Stimulated activated CD4-positive, alpha-beta T cell treated with anti-CD3 and anti-CD28 coated beads, Interleukin-12 subunit alpha, Interleukin-12 subunit beta, amount 100 ng/mL, for 24 hours (primary cell): ENCODE measurements around the gene SYT1.

Source experiments
- DNase-seq, 2 experiments: peaks; one replicate each; pipeline ENCODE4 v3.0.0-alpha.2; 2020; ENCODE audit warnings: low read depth in 2 of 2

Gene SYT1

DNA sequence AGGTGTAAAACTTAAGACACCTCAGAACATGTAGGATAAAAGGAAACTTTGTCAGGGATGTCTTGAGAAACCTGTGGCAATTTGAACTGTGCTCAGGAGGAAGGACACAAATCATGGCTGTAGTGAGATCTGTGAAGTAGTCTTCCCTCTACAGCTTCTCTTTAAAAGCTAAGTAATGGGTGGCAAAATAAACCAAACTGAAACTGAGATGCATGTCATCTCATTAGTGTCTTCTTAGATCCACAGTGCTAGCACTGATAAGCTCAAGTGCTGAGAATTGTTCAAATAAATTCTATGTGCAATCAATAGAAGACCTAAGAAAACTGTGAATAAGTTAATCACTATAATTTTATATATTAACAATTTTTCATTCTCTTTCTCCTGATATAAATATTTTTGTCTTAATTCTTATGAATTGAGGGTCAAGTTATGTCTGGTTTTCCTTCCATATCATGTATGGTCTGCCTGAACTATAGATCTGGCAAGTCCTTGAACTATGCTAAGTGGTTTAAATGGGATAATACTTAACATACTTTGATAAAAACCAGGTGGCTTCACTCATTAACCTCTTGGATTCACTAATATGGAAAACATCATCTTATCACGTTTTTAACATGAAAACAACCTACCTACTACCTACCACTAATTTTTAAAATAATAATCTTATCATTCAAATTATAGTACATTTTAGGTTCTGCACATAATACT, 27.2 kb downstream of the SYT1 start:
- no peak for DNase-seq

DNA sequence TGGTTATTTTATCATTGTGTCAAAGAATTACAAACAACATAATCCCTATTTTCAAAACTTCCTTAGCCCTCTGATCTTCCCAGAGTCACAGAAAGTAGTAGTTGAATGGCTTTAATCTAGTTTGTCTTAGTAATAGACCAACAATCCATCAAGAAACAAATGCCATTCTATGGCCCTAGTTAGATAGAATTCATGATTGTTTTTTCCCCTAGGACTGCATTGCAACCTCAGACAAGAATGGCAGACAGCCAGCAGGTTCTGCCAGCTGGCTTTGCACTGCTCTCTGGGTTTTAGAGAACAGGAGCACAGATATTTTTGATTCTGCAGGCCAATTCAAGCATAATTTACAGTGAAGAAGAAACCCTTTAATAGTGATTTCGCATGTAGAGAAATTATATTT, 33.8 kb downstream of the SYT1 start:
- DNase-seq = no peak

DNA sequence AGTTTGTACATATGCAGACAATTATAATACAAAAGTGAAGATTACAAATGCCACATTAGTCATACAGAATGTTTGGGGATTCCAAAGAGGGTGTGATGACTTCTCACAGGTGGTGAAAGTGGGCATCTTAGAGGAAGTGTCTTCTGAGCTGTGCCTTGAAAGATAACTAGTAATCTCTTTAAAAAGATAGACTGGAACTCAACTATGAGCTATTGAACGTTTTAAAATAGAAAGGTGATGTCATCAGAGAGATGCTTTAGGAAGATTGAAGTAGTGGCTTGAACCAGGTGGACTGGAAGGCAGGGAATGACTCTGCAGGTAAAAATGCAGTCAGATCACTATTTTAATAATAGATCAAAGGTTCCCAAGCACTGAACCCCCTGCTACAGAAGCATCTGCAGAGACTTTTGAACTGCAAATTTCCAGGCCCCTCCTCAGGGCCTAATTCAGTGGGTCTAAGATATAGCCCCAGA, 50.3 kb downstream of the SYT1 start:
- no peak for DNase-seq

DNA sequence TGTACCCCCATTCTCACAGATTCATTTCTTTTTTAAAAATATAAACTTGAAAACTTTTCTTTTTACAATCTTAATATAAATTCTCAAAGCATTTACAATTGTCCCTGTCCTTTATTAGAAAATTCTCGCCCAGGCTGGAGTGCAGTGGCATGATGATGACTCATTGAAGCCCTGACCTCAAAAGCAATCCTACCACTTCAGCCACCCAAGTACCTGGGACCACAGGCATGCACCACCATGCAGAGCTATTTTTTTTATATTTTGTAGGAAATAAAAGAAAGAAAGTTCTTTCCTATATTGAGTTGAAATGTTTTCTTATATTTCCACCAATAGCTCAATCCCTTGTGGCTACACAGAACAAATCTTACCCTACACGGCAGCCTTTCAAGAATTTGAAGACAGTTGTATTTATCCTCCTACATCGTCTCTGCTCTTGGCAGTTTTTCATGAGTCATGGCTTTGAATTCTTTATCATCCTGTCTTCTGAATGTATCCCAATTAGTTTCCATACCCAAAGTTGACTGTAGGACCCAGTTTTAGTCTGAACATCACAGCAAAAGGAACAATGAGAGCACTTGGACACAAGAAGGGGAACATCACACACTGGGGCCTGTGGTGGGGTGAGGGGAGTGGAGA, 52.4 kb downstream of the SYT1 start:
- DNase-seq = no peak

DNA sequence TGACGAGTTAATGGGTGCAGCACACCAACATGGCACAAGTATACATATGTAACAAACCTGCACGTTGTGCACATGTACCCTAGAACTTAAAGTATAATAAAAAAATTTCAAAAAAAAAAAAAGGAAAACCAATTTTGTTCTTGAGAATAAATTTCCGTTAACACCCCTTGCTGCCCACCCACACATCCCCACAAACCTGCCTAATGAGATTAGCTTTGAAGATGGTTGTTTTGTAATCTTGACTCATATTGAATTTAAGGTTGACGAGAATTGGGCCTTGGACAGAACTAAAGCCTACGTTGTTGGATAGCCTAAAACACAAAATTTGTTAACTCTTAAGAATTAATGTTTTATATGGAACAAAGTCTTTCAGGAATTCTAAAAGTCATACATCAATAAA, 52.9 kb downstream of the SYT1 start:
- no peak for DNase-seq

DNA sequence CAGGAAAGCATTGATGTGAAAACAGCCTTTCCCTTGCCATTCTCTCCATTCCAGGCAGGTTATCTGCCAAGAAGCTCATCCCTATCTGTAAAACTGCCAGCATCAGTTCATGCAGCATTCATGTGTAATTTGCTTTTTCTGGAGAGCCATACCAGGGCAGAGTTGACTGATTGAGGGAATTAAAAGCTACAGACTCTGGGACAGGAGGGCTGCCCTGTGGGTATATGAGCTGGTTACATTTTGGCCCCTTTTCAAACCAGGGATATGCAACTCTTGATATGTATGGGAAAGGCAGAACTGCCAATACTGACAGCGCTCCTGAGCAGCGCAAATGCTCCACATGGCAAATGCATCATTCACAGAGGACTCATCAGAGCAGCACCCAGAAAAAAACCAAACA, 53.7 kb downstream of the SYT1 start:
- DNase-seq = no peak

DNA sequence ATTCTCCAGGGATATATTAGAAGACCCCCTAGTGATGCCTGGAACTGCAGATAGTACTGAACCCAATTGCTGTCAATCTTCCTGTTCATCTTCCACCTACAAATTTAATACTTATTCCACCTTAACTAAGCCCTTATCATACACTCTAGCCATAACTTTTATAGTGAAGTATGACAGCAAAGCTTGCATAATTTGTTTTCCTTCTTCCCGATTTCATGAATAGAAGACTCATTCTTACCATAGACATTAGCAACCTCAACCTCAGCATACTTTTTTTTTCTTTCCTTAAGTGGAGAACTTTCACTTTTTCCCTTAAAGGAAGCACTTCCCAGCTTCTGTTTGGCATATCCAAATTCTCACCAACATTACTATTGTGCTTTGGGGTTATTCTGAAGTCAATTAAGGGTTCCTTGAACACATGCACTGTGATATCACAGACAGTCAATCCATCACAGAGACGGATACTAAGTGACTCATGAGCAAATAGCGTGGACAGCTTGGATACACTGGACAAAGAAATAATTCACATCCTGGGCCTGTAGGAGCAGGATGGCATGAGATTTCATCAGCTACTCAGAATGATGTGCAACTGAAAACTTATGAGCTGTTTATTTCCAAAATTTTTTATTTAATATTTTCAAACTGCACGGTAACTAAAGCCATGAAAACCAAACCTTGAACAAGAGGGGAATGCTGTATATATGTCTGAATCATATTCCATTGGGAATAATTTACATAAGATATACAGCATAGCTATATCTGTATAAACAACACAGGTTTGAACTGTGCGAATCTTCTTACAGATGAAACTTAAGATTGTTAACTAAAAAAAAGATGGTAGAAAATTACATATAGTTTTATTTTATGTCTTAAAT, 63.9 kb downstream of the SYT1 start:
- DNase-seq = no peak

DNA sequence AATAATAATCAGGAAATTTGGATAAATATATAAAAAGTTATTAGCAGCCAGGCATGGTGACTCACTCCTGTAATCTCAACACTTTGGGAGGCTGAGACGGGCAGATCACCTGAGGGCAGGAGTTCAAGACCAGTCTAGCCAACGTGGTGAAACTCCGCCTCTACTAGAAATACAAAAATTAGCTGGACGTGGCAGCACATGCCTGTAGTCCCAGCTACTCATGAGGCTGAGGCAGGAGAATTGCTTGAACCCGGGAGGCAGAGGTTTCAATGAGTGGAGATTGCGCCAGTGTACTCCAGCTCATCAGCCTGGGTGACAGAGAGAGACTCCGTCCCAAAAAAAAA, 64.5 kb downstream of the SYT1 start:
- no peak for DNase-seq

DNA sequence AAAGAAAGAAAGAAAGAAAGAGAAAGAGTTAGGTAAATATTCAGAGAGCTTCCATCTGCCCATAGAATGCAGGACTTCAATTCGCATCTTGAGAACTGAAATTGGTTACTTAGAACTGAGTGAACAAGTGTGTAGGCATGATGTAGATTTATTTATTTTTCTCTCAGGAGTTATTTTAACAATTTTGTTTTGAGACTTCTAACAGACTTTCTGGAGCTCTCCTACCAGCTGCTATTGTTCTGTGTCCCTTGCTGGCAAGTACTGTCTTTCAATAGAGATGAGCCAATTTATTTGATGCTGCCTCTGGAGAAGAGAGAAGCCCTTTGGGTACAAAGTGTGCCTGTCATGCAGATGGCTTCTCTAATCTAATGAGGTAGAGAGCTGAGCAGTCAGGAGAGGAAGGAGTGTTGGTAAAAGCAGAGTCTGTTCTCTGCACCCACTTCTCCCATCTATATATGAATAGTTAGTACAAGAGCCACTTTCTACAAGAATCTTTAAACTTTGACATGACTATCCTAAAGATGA, 67.0 kb downstream of the SYT1 start:
- DNase-seq = no peak

DNA sequence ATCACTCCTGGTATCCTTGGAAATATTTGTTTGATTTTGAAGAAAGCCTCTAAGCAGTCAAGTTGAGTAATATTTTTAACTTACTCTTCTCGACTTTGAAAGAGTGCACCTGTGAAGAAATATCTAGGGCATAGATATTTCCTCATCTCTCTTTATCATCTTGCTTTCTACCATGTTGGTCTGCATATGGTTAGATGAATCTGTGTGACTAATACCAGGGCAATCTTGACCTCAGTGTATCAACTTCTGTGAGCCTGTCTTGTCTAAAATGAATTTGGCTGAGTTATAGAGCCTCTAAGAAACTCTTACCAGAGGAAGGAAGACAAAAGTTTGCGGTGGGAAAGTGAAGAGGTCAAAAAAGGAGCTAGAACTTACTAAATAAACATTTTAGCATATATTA, 68.4 kb downstream of the SYT1 start:
- no peak for DNase-seq

DNA sequence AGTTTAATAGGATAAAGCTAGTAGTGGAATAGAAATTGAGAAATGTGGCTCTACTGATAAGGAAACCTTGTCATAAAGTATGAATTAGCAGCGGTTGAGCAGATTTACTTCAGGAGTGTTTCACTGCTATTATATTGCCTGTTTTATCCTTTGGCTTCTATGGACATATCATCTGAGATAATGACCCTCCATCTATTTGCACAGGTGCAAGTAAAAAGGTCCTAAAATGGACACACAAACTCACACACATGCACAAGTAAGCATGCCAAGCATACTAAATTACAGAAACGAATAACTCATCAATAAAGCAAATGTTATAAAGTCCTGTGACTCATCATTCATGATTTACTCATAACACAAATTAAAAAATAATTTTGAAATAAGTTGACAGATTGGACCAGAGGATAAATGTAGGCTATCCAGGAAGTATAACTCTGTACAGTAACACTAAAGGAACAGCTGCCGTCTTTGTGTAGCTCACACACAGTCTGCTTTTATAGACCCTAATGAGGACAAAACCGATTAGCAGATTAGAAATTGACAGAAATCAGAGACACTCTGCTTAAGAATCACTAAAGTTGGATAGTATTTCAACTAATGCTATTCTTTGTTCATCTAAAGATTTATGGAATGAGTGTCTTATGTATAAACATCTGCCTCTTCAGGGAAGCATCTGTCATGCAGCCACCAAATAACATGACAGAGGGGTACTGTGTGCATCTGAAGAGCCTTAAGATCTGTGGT, 73.9 kb downstream of the SYT1 start:
- no peak for DNase-seq

DNA sequence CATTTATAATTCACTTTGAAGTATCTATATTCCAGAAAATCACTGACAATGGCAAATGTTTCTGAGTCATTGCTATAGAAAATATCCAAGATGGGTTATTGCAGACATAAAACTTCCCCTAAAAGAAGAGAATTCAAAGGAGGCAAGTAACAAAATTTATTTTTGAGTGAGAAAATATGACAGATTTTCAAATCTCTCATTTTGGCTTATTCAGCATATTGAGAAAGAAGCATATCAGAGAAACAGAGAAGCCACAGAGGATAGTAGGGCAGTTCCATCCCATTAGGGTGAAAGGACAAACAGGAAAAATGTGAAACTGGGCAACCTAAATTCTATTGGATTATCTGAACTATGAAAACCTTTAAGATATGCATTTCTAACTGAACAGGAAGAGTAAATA, 85.0 kb downstream of the SYT1 start:
- DNase-seq = no peak

DNA sequence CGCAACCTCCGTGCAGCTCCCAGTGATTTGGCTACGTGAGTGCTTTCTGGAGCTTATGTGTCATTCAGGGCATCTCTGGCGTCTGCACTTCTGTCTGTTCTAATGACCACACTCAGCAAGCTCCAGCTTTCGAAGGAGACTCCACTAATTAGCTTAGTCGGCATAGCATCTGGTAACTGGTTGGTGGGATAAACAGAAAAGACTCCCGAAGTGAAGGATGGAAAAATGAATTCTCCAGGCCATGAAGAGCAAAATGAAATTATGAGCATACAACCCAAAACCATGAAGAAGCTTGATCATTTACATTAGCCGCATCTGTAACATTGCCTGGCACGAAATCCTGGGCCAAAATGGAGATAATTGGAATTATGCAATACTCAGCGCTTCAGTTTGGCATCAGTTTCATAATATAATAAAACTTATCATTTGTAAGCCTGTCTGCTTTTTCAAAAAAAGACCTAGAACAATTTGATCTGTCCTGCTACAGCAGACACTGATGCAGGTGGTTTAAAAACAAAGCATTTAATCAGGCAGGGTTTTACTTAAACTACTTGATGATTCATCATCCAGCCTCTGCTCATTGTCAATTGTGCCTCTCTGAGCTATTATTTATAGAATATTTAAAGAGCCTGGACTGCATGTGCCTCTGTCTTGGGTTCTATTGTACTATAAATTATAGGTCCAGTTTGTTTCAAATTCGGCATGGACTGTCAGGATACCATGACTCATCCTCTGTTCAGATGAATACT, 87.4 kb downstream of the SYT1 start:
- no peak for DNase-seq

DNA sequence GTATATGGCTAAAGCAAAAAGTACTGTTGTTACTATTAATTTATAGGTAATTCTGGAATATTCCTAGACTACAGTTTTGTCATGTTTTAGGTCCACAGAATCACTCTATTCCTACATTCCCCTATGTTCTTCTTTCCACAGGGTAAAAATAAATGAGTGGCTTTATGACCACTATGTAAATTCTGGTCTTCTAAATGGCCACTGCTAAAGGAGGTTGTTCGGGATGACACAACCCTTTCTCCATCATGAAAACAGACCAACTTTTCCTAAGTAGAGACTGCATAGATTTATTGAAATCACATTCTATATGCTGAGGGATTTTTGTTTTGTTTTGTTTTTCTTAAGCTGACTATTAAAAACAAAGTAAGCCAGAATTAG, 88.0 kb downstream of the SYT1 start:
- no peak for DNase-seq

DNA sequence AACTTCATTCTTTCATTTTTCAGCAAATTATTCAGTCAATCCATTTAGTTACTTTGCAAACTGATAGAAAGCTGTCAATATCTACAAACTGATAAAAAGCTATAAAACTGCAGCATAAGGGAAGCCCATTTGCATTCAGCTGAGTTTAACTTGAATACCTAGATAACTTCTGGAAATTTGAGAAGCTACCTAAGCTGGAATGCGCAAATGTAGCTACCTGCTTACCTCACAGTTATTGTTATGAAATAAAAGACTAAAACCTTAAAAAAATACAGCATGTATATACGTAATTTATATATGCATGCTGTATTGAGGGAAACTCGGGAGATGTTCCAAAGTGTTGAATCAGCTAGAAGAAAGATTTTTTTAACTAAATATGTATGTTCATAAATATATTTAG, 94.4 kb downstream of the SYT1 start:
- DNase-seq = no peak

DNA sequence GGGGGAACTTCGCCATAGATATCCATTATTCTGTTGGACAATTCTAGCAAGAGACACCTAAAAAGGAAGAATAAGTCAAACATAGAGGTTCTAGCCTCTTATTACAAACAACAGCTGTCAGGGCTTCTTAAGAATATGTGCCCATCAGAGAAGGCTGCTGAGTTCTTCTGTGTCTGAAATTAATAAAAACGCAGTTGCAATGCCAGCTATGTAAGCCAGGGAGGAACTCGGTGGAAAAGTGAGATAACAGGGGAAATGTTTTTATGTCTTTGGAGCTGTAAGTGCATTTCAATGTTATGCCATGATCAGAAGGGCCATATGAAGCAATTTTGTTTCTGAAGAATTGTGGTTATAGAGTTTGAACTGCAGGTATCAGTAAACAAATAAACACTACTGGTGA, 95.0 kb downstream of the SYT1 start:
- no peak for DNase-seq

DNA sequence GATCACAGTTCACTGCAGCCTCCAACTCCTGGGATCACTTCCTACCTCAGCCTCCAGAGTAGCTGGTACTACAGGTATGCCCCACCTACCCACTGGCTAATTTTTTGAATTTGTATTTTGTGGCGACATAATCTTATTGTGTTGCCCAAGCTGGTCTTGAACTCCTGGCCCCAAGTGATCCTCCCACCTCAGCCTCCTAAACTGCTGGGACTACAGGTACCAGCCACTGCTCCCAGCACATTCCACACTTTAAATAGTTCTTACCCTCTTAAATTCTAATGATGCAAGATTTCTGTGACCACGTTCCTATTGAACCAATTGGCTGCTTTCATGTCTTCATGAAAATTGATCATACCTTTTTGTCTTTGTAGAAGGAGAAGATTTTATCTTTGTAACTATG, 96.6 kb downstream of the SYT1 start:
- no peak for DNase-seq

DNA sequence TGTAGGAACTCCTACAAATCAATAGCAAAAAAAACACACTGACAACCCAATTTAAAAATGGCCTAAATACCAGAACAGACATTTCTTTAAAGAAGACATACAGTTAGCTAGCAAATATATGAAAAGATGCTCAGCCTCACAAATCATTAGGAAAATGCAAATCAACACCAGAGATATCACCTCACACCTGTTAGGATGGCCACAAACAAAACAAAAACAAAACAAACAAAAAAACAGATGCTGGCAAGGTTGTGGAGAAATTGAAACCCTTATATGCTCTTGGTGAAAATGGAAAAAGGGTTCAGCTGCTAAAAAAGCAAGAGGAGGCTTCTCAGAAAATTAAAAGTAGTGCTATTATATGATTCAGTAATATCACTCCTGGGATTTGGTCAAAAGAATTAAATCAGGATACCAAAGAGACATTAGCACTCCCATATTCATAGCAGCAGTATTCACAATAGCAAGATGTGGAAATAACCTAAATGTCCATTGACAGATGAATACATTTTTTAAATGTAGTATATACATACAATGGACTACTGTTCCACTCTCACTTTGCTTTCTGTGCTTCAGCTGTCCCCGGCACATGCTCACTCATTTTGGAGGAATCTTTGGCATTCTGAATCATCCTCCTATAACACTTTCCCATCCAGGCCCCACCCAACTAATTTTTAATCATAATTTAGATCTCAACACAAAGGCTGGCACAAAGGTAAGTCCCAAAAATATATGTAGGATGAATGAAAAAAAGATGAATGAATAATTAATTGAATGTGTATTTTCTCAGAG, 99.1 kb downstream of the SYT1 start:
- no peak for DNase-seq

DNA sequence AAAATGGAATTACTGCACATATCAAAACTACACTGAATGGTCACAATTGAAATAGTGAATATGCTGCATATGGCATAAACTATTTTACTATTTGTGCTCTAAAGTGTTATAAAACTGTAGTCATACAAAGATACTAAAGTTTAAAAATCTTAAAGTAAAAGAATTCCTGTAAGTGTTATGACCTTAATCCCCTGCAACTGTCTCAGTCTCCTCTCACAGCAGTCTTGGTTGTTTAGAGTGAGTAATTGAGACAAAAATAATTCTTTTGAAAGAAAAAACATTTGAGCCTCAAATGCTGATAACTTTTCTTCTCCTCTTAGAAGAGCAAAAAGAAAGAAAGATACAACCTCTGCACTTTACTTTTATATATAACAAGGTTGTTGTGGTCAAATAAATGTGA, 99.9 kb downstream of the SYT1 start:
- DNase-seq = no peak

DNA sequence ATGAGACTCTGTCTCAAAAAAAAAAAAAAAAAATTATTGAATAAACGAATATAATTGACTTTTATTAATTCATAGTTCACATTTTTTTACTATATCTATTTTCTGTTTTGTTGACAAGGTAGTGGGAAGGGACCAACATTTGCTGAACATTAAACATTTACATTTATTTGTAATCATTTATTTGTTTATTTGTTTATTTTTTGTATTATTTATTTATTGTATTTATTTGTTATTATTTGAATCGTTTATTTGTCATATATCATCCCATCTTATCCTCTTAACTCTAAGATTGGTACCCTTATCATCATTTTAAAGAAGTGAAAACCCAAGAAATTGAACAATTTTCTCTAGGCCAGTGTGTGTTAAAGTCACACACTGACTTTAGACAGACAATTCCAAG, 101.5 kb downstream of the SYT1 start:
- no peak for DNase-seq
